Nephron progenitor cell (in vitro differentiated cells): ENCODE measurements around the gene XRN1.
A peak's percentile ranks its signal among the peaks of the same experiment; 100 is the strongest.

Experiments
- DNase-seq: peaks from one replicate; pipeline ENCODE4 v3.0.0; 2021
- H3K27ac Mint-ChIP-seq: 2 replicates; pipeline ENCODE4 v1.8.0; 2021; ENCODE audit warnings: mild to moderate bottlenecking, moderate library complexity, mixed read lengths
- H3K27me3 Mint-ChIP-seq: 2 replicates; pipeline ENCODE4 v1.8.0; 2021; ENCODE audit warnings: mild to moderate bottlenecking, low read depth, mixed read lengths; ENCODE audit not compliant: poor library complexity
- H3K36me3 Mint-ChIP-seq: 2 replicates; pipeline ENCODE4 v1.8.0; 2021; ENCODE audit warnings: low read depth, mixed read lengths
- H3K4me1 Mint-ChIP-seq: 2 replicates; pipeline ENCODE4 v1.8.0; 2021; ENCODE audit warnings: mixed read lengths
- H3K4me3 Mint-ChIP-seq: 2 replicates; pipeline ENCODE4 v1.8.0; 2021; ENCODE audit warnings: mild to moderate bottlenecking, moderate library complexity, mixed read lengths
- H3K9me3 Mint-ChIP-seq: 2 replicates; pipeline ENCODE4 v1.8.0; 2021; ENCODE audit warnings: mild to moderate bottlenecking, moderate library complexity, mixed read lengths
- CTCF ChIP-seq: fragments of 200-600 bp; sonication (generic); IDR thresholded peaks from 2 replicates; pipeline ENCODE4 v1.5.0; 2021; ENCODE audit warnings: antibody characterized with exemption

The XRN1 gene

DNA sequence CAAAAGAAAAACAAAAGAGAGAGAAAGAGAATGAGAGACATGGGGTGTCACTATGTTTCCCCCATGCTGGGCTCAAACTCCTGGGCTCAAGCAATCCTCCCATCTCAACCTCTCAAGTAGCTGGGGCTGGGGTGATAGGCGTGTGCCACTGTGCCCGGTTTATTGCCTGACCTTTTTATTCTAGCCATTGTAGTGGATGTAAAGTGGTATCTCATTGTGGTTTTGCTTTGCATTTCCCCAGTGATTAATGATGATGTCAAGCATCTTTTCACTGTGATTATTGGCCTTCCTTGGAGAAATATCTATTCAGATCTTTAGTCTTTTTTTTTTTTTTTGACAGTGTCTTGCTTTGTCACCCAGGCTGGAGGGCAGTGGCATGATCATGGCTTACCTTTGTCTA is 184.7 kb downstream of the XRN1 start:
- no peak overlapping the region for H3K27ac Mint-ChIP-seq
- peaks cover 10% of the 10 kb centered on the region for H3K9me3 Mint-ChIP-seq
- no peak overlapping the region for H3K4me3 Mint-ChIP-seq
- H3K4me1 Mint-ChIP-seq, result no peaks in the 10 kb centered on the region
- peaks cover 4% of the 10 kb centered on the region for H3K27me3 Mint-ChIP-seq
- DNase-seq, result no peak
- H3K36me3 Mint-ChIP-seq, result no peaks in the 10 kb centered on the region
- TF ChIP-seq CTCF, result no peak

DNA sequence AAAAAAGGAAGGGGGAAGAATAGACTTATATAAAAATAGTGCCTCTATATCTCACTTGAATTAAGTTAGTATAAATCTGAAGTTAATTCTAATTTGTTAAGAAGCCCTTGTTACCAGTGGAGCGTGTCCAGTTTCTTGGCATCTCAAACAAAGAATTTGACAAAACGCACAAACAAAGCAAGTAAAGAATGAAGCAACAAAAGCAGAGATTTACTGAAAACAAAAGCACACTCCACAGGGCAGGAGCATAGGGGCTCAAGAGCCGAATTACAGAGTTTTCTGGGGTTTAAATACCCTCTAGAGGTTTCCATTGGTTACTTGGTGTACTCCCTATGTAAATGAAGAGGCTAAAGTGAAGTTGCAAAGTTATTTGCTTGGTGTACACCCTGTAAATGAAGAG is 188.5 kb downstream of the XRN1 start:
- no peak for DNase-seq
- H3K4me1 Mint-ChIP-seq, result no peaks in the 10 kb centered on the region
- peaks cover 29% of the 10 kb centered on the region for H3K9me3 Mint-ChIP-seq
- no peaks in the 10 kb centered on the region for H3K36me3 Mint-ChIP-seq
- peak overlapping the region; percentile 37 for H3K27ac Mint-ChIP-seq
- no peak overlapping the region for H3K4me3 Mint-ChIP-seq
- H3K27me3 Mint-ChIP-seq, result peaks cover 9% of the 10 kb centered on the region
- TF ChIP-seq CTCF, result no peak

DNA sequence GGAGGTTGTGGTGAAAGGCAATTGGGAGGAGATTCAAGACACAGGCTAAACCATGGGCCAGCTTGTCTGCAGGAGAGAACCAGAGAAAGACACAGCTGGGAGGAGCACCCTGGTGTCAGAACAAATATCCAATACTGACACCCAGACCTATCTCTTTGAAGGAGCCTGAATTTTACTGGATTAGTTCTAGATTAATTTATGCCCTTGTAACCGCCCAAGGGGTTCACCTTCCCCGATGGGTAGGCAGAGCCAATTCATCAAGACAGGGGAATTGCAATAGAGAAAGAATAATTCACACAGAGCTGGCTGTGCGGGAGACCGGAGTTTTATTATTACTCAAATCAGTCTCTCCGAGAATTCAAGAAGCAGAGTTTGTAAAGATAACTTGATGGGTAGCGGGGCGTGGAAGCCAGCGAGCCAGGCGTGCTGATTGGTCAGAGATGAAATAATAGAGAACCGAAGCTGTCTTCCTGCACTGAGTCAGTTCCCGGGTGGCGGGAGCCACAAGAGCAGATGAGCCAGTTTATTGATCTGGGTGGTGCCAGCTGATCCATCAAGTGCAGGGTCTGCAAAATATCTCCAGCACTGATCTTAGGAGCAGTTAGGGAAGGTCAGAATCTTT is 191.0 kb downstream of the XRN1 start:
- no peak for TF ChIP-seq CTCF

More for the DNA sequence above, 191.0 kb downstream of the XRN1 start:
- Mint-ChIP-seq H3K9me3 (peaks cover 53% of the 10 kb centered on the region), H3K4me1 (peaks cover 8% of the 10 kb centered on the region), H3K36me3 (peaks cover 8% of the 10 kb centered on the region), H3K4me3 (no peak overlapping the region), H3K27me3 (peaks cover 6% of the 10 kb centered on the region), H3K27ac (no peak overlapping the region)
- no peak for DNase-seq
